GM23338 (cell line): ENCODE measurements around the gene ZPBP2. TPM values are rescaled to one million over a fixed set of nuclear protein-coding genes. Genes with fewer than 3 reads are reported as not detected.

ENCODE experiments used
- ATAC-seq: fragments of 200-7000 bp; cut with Tn5 transposase; 3 replicates; pipeline ENCODE4 v1.9.1; 2020
- DNase-seq: peaks from one replicate; pipeline ENCODE4 v3.0.0-alpha.2; 2015; ENCODE audit warnings: low spot score
- H2AFZ ChIP-seq: fragments of 200-600 bp; sonication (generic); 2 replicates; pipeline ENCODE4 v1.8.0; 2016; ENCODE audit warnings: antibody characterized with exemption, mild to moderate bottlenecking, moderate library complexity
- H3F3A ChIP-seq: fragments of 200-600 bp; sonication (generic); replicated peaks from 2 replicates; pipeline ENCODE4 v1.8.0; 2017; ENCODE audit warnings: antibody characterized with exemption, mixed run types, low read depth
- H3K27ac ChIP-seq: fragments of 200-600 bp; sonication (generic); 2 replicates; pipeline ENCODE4 v1.6.1; 2016; ENCODE audit warnings: low read depth
- H3K27me3 ChIP-seq: fragments of 200-600 bp; sonication (generic); 2 replicates; pipeline ENCODE4 v1.8.0; 2016; ENCODE audit warnings: mild to moderate bottlenecking, mixed run types, moderate library complexity; ENCODE audit not compliant: insufficient read depth
- H3K36me3 ChIP-seq: fragments of 200-600 bp; sonication (generic); 2 replicates; pipeline ENCODE4 v1.8.0; 2016; ENCODE audit warnings: mild to moderate bottlenecking; ENCODE audit not compliant: insufficient read depth
- H3K4me1 ChIP-seq: fragments of 200-600 bp; sonication (generic); 2 replicates; pipeline ENCODE4 v1.8.0; 2016; ENCODE audit warnings: mild to moderate bottlenecking, moderate library complexity; ENCODE audit not compliant: insufficient read depth
- H3K4me2 ChIP-seq: fragments of 200-600 bp; sonication (generic); 2 replicates; pipeline ENCODE4 v1.7.1; 2017; ENCODE audit warnings: mixed run types
- H3K4me3 ChIP-seq: fragments of 200-600 bp; sonication (generic); 2 replicates; pipeline ENCODE4 v1.6.1; 2016; ENCODE audit warnings: mixed run types
- H3K79me2 ChIP-seq: fragments of 200-600 bp; sonication (generic); replicated peaks from 2 replicates; pipeline ENCODE4 v1.8.0; 2017; ENCODE audit warnings: mild to moderate bottlenecking; ENCODE audit not compliant: insufficient read depth
- H3K9me2 ChIP-seq: fragments of 200-600 bp; sonication (generic); 2 replicates; pipeline ENCODE4 v1.8.0; 2017; ENCODE audit not compliant: insufficient read depth
- H4K20me1 ChIP-seq: fragments of 200-600 bp; sonication (generic); replicated peaks from 2 replicates; pipeline ENCODE4 v1.8.0; 2017; ENCODE audit warnings: mild to moderate bottlenecking; ENCODE audit not compliant: insufficient read depth
- H3K27ac Mint-ChIP-seq: 2 replicates; pipeline ENCODE4 v1.8.0; 2020; ENCODE audit warnings: inconsistent platforms, mild to moderate bottlenecking, moderate library complexity, mixed read lengths
- H3K27me3 Mint-ChIP-seq: 3 replicates; pipeline ENCODE4 v1.8.0; 2022; ENCODE audit warnings: low read depth, mild to moderate bottlenecking, moderate library complexity, mixed read lengths, inconsistent platforms; ENCODE audit not compliant: insufficient read depth, poor library complexity
- H3K36me3 Mint-ChIP-seq: 3 replicates; pipeline ENCODE4 v1.8.0; 2021; ENCODE audit warnings: low read depth, mild to moderate bottlenecking, inconsistent platforms, moderate library complexity, mixed read lengths
- H3K4me1 Mint-ChIP-seq: 3 replicates; pipeline ENCODE4 v1.8.0; 2020; ENCODE audit warnings: mild to moderate bottlenecking, inconsistent platforms, mixed read lengths
- H3K4me3 Mint-ChIP-seq: 3 replicates; pipeline ENCODE4 v1.8.0; 2021; ENCODE audit warnings: moderate library complexity, mild to moderate bottlenecking, inconsistent platforms, mixed read lengths
- H3K9me3 Mint-ChIP-seq: 3 replicates; pipeline ENCODE4 v1.8.0; 2020; ENCODE audit warnings: moderate library complexity, mild to moderate bottlenecking, inconsistent platforms, mixed read lengths
- CREB1 ChIP-seq: fragments of 250-450 bp; sonication (Bioruptor Pico); IDR thresholded peaks from 2 replicates; pipeline ENCODE4 v1.5.0; 2020; ENCODE audit warnings: low read depth, mild to moderate bottlenecking, moderate library complexity
- JUNB ChIP-seq: IDR thresholded peaks from one replicate; pipeline ENCODE4 v1.6.1; 2016; ENCODE audit warnings: antibody characterized with exemption; ENCODE audit not compliant: unreplicated experiment
- POLR2AphosphoS5 ChIP-seq: IDR thresholded peaks from 2 replicates; pipeline ENCODE4 v1.6.1; 2016; ENCODE audit warnings: antibody characterized with exemption, low read depth
- REST ChIP-seq: IDR thresholded peaks from one replicate; pipeline ENCODE4 v1.6.1; 2018; ENCODE audit warnings: antibody characterized with exemption; ENCODE audit not compliant: unreplicated experiment
- STAT1 ChIP-seq: IDR thresholded peaks from one replicate; pipeline ENCODE4 v1.6.1; 2016; ENCODE audit warnings: antibody characterized with exemption; ENCODE audit not compliant: unreplicated experiment
- ZNF114 ChIP-seq: fragments of 250-450 bp; sonication (Bioruptor Pico); IDR thresholded peaks from 2 replicates; pipeline ENCODE4 v1.5.0; 2020; ENCODE audit warnings: mild to moderate bottlenecking, moderate library complexity
- polyA plus RNA-seq: library from polyadenylated mRNA; unstranded; fragments of >200 nt; fragmentation: Nextera tagmentation; extraction: Ambion mirVana; gene quantifications from 2 replicates; pipeline ENCODE4 v1.2.1, GENCODE V29; 2016
- total RNA-seq: library from RNA; depleted of rRNA; stranded (reverse); fragments of >200 nt; shearing (Covaris generic); gene quantifications from 2 replicates; pipeline ENCODE4 v1.2.3, GENCODE V29; 2014
- TF ChIP-seq, protein P1 (sequence below), 2 experiments: fragments of 200-600 bp in 1 of 2; sonication (generic) in 1 of 2; conservative IDR thresholded peaks; 2 replicates each; pipeline versions ENCODE4 v1.5.1 to v1.6.1; 2016 to 2017; ENCODE audit warnings: antibody characterized with exemption in 2 of 2, low read depth in 2 of 2, mild to moderate bottlenecking in 2 of 2, moderate library complexity in 1 of 2
- TF ChIP-seq, protein P2 (sequence below): fragments of 250-450 bp; sonication (Bioruptor Pico); IDR thresholded peaks from 2 replicates; pipeline ENCODE4 v1.5.0; 2020; ENCODE audit warnings: mild to moderate bottlenecking, moderate library complexity
- TF ChIP-seq, protein P3 (sequence below): IDR thresholded peaks from 2 replicates; pipeline ENCODE4 v1.6.1; 2016; ENCODE audit warnings: antibody characterized with exemption

The ZPBP2 gene
- total and polyA plus RNA-seq, 2 experiments from 2014 or later: not detected

- Histone ChIP-seq H3K36me3 (no peaks in the 10 kb centered on the region), H3K4me3 (no peak overlapping the region), H3F3A (no peaks in the 10 kb centered on the region), H3K4me2 (no peak overlapping the region), H3K4me1 (no peaks in the 10 kb centered on the region), H4K20me1 (no peaks in the 10 kb centered on the region), H2AFZ (no peak overlapping the region), H3K27ac (no peak overlapping the region), H3K9me2 (no peaks in the 10 kb centered on the region), H3K79me2 (no peaks in the 10 kb centered on the region), H3K27me3 (no peaks in the 10 kb centered on the region)
- DNase-seq: no peak
- Mint-ChIP-seq H3K9me3 (no peaks in the 10 kb centered on the region), H3K4me3 (no peak overlapping the region), H3K4me1 (no peaks in the 10 kb centered on the region), H3K27me3 (peaks cover 6% of the 10 kb centered on the region), H3K27ac (no peak overlapping the region), H3K36me3 (peaks cover 2% of the 10 kb centered on the region; the same call in 1 of the 3 replicates)
- no peak for ATAC-seq
- TF ChIP-seq STAT1 (no peak), CREB1 (CRISPR knock-in tag) (no peak)
Measured at GRCh38 chr17:39904990-39905288, 36.9 kb downstream of the ZPBP2 start.

DNA sequence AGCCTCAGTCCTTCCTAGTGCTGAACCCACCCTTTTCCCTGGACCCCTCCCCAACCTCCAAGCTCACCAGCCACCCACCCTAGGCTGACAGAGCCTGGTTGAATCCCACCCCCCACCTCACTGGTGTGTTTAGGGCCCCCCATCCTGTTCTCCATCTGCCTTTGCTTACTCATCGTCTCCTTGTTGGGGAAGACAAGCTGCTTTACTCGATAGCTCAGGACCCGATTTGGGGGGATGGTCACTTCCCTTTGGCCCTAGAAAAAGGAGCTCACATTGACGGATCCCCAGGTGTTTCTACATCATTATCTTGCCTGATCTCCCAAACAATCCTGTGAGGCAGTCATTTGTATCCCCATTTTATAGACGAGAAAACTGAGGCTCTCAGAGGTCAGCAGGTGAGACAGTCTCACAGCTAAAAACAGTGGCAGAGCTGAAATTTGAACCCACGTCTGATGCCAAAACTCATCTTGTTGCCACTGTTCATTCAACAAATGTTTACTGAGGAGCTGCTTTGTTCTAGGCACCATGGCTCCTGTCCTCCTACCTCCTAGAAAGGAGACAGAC lies 40.9 kb downstream of the ZPBP2 start:
- no peaks in the 10 kb centered on the region for H3K9me3 Mint-ChIP-seq
- DNase-seq: no peak
- H3K9me2 ChIP-seq: no peaks in the 10 kb centered on the region
- H3K4me1 Mint-ChIP-seq: no peaks in the 10 kb centered on the region
- H4K20me1 ChIP-seq: no peaks in the 10 kb centered on the region
- no peaks in the 10 kb centered on the region for H3K79me2 ChIP-seq
- no peak overlapping the region for H3K4me3 Mint-ChIP-seq
- no peaks in the 10 kb centered on the region; the same call in 1 of the 2 replicates for H3K36me3 ChIP-seq
- H3K36me3 Mint-ChIP-seq: peaks cover 2% of the 10 kb centered on the region; the same call in 1 of the 3 replicates
- H3K4me3 ChIP-seq: no peak overlapping the region
- H3K27ac Mint-ChIP-seq: no peak overlapping the region
- H3F3A ChIP-seq: no peaks in the 10 kb centered on the region
- no peak for ATAC-seq
- no peak overlapping the region for H3K27ac ChIP-seq
- H3K27me3 Mint-ChIP-seq: peaks cover 10% of the 10 kb centered on the region
- no peak overlapping the region for H2AFZ ChIP-seq
- no peaks in the 10 kb centered on the region for H3K4me1 ChIP-seq
- H3K4me2 ChIP-seq: no peak overlapping the region
- no peaks in the 10 kb centered on the region for H3K27me3 ChIP-seq
- TF ChIP-seq, protein P1, sequence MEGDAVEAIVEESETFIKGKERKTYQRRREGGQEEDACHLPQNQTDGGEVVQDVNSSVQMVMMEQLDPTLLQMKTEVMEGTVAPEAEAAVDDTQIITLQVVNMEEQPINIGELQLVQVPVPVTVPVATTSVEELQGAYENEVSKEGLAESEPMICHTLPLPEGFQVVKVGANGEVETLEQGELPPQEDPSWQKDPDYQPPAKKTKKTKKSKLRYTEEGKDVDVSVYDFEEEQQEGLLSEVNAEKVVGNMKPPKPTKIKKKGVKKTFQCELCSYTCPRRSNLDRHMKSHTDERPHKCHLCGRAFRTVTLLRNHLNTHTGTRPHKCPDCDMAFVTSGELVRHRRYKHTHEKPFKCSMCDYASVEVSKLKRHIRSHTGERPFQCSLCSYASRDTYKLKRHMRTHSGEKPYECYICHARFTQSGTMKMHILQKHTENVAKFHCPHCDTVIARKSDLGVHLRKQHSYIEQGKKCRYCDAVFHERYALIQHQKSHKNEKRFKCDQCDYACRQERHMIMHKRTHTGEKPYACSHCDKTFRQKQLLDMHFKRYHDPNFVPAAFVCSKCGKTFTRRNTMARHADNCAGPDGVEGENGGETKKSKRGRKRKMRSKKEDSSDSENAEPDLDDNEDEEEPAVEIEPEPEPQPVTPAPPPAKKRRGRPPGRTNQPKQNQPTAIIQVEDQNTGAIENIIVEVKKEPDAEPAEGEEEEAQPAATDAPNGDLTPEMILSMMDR (conservative IDR thresholded peaks at IDR 0.05; ENCODE audit: low read depth in 2 of 2): no peak
- TF ChIP-seq, protein P2, sequence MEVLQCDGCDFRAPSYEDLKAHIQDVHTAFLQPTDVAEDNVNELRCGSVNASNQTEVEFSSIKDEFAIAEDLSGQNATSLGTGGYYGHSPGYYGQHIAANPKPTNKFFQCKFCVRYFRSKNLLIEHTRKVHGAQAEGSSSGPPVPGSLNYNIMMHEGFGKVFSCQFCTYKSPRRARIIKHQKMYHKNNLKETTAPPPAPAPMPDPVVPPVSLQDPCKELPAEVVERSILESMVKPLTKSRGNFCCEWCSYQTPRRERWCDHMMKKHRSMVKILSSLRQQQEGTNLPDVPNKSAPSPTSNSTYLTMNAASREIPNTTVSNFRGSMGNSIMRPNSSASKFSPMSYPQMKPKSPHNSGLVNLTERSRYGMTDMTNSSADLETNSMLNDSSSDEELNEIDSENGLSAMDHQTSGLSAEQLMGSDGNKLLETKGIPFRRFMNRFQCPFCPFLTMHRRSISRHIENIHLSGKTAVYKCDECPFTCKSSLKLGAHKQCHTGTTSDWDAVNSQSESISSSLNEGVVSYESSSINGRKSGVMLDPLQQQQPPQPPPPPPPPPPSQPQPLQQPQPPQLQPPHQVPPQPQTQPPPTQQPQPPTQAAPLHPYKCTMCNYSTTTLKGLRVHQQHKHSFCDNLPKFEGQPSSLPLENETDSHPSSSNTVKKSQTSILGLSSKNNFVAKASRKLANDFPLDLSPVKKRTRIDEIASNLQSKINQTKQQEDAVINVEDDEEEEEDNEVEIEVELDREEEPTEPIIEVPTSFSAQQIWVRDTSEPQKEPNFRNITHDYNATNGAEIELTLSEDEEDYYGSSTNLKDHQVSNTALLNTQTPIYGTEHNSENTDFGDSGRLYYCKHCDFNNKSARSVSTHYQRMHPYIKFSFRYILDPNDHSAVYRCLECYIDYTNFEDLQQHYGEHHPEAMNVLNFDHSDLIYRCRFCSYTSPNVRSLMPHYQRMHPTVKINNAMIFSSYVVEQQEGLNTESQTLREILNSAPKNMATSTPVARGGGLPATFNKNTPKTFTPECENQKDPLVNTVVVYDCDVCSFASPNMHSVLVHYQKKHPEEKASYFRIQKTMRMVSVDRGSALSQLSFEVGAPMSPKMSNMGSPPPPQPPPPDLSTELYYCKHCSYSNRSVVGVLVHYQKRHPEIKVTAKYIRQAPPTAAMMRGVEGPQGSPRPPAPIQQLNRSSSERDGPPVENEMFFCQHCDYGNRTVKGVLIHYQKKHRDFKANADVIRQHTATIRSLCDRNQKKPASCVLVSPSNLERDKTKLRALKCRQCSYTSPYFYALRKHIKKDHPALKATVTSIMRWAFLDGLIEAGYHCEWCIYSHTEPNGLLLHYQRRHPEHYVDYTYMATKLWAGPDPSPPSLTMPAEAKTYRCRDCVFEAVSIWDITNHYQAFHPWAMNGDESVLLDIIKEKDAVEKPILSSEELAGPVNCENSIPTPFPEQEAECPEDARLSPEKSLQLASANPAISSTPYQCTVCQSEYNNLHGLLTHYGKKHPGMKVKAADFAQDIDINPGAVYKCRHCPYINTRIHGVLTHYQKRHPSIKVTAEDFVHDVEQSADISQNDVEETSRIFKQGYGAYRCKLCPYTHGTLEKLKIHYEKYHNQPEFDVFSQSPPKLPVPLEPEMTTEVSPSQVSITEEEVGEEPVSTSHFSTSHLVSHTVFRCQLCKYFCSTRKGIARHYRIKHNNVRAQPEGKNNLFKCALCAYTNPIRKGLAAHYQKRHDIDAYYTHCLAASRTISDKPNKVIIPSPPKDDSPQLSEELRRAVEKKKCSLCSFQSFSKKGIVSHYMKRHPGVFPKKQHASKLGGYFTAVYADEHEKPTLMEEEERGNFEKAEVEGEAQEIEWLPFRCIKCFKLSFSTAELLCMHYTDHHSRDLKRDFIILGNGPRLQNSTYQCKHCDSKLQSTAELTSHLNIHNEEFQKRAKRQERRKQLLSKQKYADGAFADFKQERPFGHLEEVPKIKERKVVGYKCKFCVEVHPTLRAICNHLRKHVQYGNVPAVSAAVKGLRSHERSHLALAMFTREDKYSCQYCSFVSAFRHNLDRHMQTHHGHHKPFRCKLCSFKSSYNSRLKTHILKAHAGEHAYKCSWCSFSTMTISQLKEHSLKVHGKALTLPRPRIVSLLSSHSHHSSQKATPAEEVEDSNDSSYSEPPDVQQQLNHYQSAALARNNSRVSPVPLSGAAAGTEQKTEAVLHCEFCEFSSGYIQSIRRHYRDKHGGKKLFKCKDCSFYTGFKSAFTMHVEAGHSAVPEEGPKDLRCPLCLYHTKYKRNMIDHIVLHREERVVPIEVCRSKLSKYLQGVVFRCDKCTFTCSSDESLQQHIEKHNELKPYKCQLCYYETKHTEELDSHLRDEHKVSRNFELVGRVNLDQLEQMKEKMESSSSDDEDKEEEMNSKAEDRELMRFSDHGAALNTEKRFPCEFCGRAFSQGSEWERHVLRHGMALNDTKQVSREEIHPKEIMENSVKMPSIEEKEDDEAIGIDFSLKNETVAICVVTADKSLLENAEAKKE: no peak
- TF ChIP-seq POLR2AphosphoS5 (no peak), CREB1 (CRISPR knock-in tag) (no peak), JUNB (no peak), REST (no peak), ZNF114 (no peak)
- TF ChIP-seq, protein P3, sequence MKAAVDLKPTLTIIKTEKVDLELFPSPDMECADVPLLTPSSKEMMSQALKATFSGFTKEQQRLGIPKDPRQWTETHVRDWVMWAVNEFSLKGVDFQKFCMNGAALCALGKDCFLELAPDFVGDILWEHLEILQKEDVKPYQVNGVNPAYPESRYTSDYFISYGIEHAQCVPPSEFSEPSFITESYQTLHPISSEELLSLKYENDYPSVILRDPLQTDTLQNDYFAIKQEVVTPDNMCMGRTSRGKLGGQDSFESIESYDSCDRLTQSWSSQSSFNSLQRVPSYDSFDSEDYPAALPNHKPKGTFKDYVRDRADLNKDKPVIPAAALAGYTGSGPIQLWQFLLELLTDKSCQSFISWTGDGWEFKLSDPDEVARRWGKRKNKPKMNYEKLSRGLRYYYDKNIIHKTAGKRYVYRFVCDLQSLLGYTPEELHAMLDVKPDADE: no peak
